BJ (cell line): ENCODE data around the gene CFAP92. TPM values are rescaled to one million over a fixed set of nuclear protein-coding genes. Genes with fewer than 3 reads are reported as not detected.
A peak's percentile ranks its signal among the peaks of the same experiment; 100 is the strongest.

ENCODE experiments used
- CTCF ChIA-PET: fragments of 350-600 bp; formaldehyde crosslinking; extraction: SDS; loops from one replicate; lab custom pipeline; 2021; ENCODE audit warnings: antibody characterized with exemption, inconsistent platforms; lab: Yijun Ruan, JAX
- POLR2A ChIA-PET: fragments of 300-600 bp; sonication (Branson Sonifier 250); formaldehyde crosslinking; extraction: SDS; loops from one replicate; lab custom pipeline; 2021; ENCODE audit warnings: antibody characterized with exemption; lab: Charles Lee
- DNase-seq: peaks from one replicate; pipeline ENCODE4 v3.0.0-alpha.2; 2011; ENCODE audit warnings: low read depth
- H3K27me3 ChIP-seq: 2 replicates; pipeline ENCODE4 v1.6.0; 2011; ENCODE audit warnings: low read length; ENCODE audit not compliant: control insufficient read depth, insufficient read depth
- H3K36me3 ChIP-seq: 2 replicates; pipeline ENCODE4 v1.5.1; 2011; ENCODE audit warnings: low read length; ENCODE audit not compliant: control insufficient read depth, insufficient read depth
- H3K4me3 ChIP-seq: 2 replicates; pipeline ENCODE4 v1.5.1; 2011; ENCODE audit warnings: low read depth, mild to moderate bottlenecking, control low read depth, low read length
- CTCF ChIP-seq: IDR thresholded peaks from 2 replicates; pipeline ENCODE4 v1.5.1; 2011; ENCODE audit warnings: low read depth, mild to moderate bottlenecking, control low read depth, inconsistent platforms, low read length, moderate library complexity; ENCODE audit not compliant: insufficient read depth
- polyA plus RNA-seq: library from polyadenylated mRNA; depleted of rRNA; stranded (reverse); fragments of >200 nt; gene quantifications from 2 replicates; pipeline ENCODE4 v1.2.3, GENCODE V29; 2011

CFAP92 gene
- polyA plus RNA-seq, 1 experiment, result not detected

DNA sequence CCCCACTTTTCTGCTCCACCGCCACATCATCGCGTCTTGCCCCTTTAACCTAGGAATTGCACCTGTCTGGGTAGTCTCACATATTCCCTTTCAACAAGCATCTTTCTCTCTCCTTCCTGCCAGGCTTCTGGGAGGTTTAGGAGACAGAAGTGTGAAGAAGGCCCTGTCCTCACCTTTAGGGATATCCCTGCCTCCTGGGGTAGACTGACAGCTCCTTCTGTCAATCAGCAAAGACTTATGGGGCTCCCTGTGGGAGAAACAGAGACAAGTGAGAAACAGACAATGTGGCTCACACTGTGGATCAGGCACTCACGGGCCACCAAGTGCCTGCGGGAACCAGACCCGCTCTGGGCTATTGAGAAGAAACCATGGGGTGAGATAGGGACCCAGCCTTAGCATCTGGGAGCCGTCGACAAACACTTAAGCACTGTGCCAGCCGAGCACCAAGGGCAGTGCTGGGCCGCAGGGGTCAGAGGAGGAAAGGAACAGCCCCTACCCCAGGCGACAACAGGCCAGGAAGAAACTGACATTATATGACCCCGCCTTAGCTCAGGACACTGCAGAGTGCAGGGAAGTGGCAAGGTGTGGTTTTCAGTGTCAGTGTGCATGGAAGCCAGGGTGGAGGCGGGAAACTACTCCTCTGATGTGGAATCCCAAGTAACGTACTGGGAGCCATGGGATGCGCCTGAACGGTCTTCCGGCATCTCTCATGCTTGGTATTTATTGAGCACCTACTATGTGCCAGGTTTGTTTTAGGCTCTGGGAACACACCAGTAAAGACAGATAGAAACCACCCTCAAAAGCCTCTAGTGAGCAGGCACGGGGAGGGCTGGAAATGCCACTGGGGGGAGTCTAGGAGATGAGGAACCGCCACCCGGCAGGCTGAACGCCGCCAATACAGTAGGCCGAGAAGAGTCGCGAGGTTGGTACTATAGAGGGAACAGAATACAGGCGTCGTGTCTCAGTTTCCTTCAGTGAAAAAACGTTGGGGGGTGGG is 9.0 kb upstream of the CFAP92 start:
- ChIA-PET CTCF (no interaction called here), POLR2A (no interaction called here)
- Histone ChIP-seq H3K4me3 (no peak overlapping the region), H3K27me3 (peaks cover 41% of the 10 kb centered on the region), H3K36me3 (no peaks in the 10 kb centered on the region)
- TF ChIP-seq CTCF, result no peak
- DNase-seq, result no peak

- no peak for DNase-seq
- POLR2A ChIA-PET, result no interaction called here
- Histone ChIP-seq H3K4me3 (no peak overlapping the region), H3K36me3 (no peaks in the 10 kb centered on the region), H3K27me3 (peaks cover 38% of the 10 kb centered on the region)
- no peak for TF ChIP-seq CTCF
- CTCF ChIA-PET, result no interaction called here
Observed at GRCh38 chr3:129001806-129002572, 8.1 kb upstream of the CFAP92 start.

- DNase-seq, result no peak
- no peak for TF ChIP-seq CTCF
- no peaks in the 10 kb centered on the region for H3K36me3 ChIP-seq
- H3K27me3 ChIP-seq, result peaks cover 37% of the 10 kb centered on the region
- POLR2A ChIA-PET, result no interaction called here
- CTCF ChIA-PET, result no interaction called here
- 0 out of 2 replicates have a peak within 1 kb of the TSS, but pooled peaks have one; percentile 10 for H3K4me3 ChIP-seq
Observed at GRCh38 chr3:129001101-129001805, 7.4 kb upstream of the CFAP92 start, which contains the start of gene EFCC1. Gene EFCC1, plus strand, starts transcription at chr3:129001304. Its CDS starts 325 bp downstream, at chr3:129001629.

DNA sequence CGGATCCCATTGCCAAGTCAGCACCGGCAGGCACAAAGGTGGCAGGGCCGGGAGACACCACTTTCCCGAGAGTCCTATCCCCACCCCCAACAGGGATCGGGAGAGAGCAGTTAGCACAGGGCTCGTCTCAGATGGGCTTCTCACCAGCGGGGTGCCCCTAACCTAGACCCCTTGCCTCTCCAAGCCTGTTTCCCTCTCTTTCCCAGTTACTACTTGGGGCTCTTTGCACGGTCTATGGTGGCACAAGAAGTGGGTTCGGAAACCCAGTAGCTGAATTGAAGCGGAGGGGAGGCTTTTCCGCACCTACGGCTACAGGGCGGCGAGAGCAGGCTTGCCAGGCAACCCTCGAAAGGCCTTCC is 6.8 kb upstream of the CFAP92 start:
- Histone ChIP-seq H3K27me3 (peaks cover 37% of the 10 kb centered on the region), H3K36me3 (no peaks in the 10 kb centered on the region), H3K4me3 (no peak overlapping the region)
- CTCF ChIA-PET, result no interaction called here
- POLR2A ChIA-PET, result no interaction called here
- no peak for TF ChIP-seq CTCF
- no peak for DNase-seq
